Measurements from ENCODE around the gene EVPL. TPM values are rescaled to one million over a fixed set of nuclear protein-coding genes. Genes with fewer than 3 reads are reported as not detected.

The EVPL gene
- total and polyA plus RNA-seq, 2 of the 13 experiments (the other 11 are each of a cell fraction or from before 2014, with no cell fraction given), result 2.1 to 8.2 TPM

- TF ChIP-seq TIGD3 (CRISPR knock-in tag; IDR thresholded peaks at IDR 0.05; ENCODE audit: borderline replicate concordance) (peak; percentile 38; the same call in 1 of the 2 replicates), ZNF704 (CRISPR knock-in tag; IDR thresholded peaks at IDR 0.05; ENCODE audit: borderline replicate concordance) (0 out of 2 replicates have a peak, but pooled peaks have one; percentile 4), MTF2 (CRISPR knock-in tag; IDR thresholded peaks at IDR 0.05; ENCODE audit: borderline replicate concordance) (no peak), THAP11 (CRISPR knock-in tag; IDR thresholded peaks at IDR 0.05) (peak; percentile 49; the same call in 1 of the 2 replicates), ZNF720 (CRISPR knock-in tag; IDR thresholded peaks at IDR 0.05) (no peak), ZNF75D (CRISPR knock-in tag; IDR thresholded peaks at IDR 0.05; ENCODE audit: borderline replicate concordance) (no peak), FLYWCH1 (CRISPR knock-in tag; IDR thresholded peaks at IDR 0.05) (no peak), SMAD1 (CRISPR knock-in tag; IDR thresholded peaks at IDR 0.05; ENCODE audit: borderline replicate concordance, low read depth) (peak; percentile 71; the same call in 1 of the 2 replicates), CERS6 (CRISPR knock-in tag; IDR thresholded peaks at IDR 0.05) (no peak), ZNF512B (CRISPR knock-in tag; IDR thresholded peaks at IDR 0.05; ENCODE audit: borderline replicate concordance) (no peak; the same call in 1 of the 2 replicates), ZMYM4 (CRISPR knock-in tag; IDR thresholded peaks at IDR 0.05) (0 out of 2 replicates have a peak, but pooled peaks have one; percentile 19), ZNF678 (CRISPR knock-in tag; IDR thresholded peaks at IDR 0.05) (no peak), SAP130 (CRISPR knock-in tag; IDR thresholded peaks at IDR 0.05; ENCODE audit: low read depth) (peak; percentile 88), EP300 (IDR thresholded peaks at IDR 0.05; ENCODE audit: low read depth in 2 of 2, low read length in 2 of 2) (no peak), EP300 (CRISPR knock-in tag; IDR thresholded peaks at IDR 0.05; ENCODE audit: borderline replicate concordance) (0 out of 2 replicates have a peak, but pooled peaks have one; percentile 9), NFKBIZ (CRISPR knock-in tag; IDR thresholded peaks at IDR 0.05) (no peak), ZNF124 (CRISPR knock-in tag; IDR thresholded peaks at IDR 0.05) (no peak), SOX5 (CRISPR knock-in tag; IDR thresholded peaks at IDR 0.05; ENCODE audit: borderline replicate concordance) (no peak), SMARCC2 (IDR thresholded peaks at IDR 0.05) (no peak), FOXK1 (CRISPR knock-in tag; IDR thresholded peaks at IDR 0.05; ENCODE audit: borderline replicate concordance, low read depth) (no peak), ZNF280B (CRISPR knock-in tag; IDR thresholded peaks at IDR 0.05; ENCODE audit: borderline replicate concordance) (peak; percentile 93), ZNF777 (CRISPR knock-in tag; IDR thresholded peaks at IDR 0.05) (peak; percentile 41; the same call in 1 of the 2 replicates)
Measured at GRCh38 chr17:76027159-76027839, at the start of gene EVPL (continued).

Data from HepG2 (cell line).